GM18511 (cell line): ENCODE data around the gene RGS9BP.
"Not testable (repeated sequence)": the region's sequence is repeated elsewhere in the genome, so short reads cannot be mapped to it uniquely, and the experiment has no call there.

ENCODE experiments used
- ATAC-seq: cut with Tn5 transposase; IDR thresholded peaks from one replicate; pipeline ENCODE4 v1.9.1; 2021; ENCODE audit warnings: mild to moderate bottlenecking, moderate library complexity; ENCODE audit not compliant: unreplicated experiment

Gene RGS9BP

DNA sequence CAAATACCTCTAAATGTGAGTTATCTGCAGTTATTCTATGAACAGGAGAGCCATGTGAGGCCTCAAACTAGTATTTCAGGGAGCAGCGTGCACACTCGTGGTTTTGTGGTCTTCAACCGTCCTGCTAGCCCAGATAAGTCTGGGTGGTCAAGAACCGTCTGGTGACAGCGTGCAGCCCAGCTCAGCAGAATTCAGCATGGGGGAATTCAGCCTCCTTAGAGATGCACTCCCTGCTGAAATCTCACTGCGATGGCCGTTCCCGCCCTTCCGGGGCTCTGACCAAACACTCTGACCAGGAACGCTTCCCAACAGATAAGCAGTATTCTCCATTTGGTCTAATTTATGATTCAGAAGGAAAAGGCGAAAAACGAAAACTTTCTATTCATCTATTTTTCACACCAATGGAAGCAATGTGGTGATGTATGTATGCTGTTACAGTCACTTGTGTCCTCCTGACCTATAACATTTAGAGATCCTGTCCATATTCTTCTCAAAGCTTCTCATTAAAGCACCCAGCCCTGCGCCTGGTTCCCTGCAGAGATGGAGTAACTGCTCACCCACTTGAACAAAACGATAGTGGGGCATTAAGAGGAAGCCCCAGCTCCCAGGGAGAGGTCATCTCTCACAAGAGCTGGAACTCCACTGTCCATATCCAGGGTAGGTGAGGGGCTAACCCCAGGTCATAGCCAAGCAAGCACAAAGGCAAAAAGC lies 3.6 kb upstream of the RGS9BP start:
- no peak for ATAC-seq

DNA sequence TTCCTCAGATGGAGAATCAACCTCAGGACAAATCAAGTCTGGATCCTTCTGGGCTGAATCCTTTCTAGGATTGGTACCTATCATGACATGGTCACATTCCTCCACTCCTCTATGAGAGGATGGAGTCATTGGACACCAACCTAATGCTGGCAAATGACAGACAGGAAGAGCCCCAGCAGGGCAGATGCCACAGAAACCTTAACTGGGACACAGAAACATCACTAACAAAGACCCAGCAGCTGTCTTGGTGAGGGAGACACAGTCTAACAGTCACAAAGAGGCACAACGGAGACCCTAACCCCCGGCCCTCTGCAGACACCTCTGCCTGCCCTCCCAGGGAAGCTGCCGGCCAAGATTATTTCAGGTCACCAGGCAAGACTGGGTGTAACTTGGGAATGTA lies 2.8 kb upstream of the RGS9BP start:
- no peak for ATAC-seq

DNA sequence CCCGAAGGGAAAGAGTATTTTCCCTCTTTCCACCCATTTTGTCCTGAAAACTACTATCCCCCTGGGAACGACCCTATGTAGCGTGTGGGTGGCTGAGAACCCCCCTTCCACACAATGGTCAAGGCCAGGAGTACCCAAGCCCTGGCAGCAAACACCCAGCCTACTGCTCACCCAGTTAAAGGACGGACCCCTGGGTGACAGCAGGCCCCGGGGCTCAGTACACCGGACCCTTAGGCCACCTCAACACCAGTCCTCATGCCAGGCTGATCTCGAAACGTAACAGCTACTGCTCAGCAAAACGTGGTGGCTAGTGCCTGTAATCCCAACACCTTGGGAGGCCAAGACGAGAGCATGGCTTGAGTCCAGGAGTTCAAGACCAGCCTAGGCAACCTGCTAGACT lies 2.1 kb upstream of the RGS9BP start:
- ATAC-seq = no peak

DNA sequence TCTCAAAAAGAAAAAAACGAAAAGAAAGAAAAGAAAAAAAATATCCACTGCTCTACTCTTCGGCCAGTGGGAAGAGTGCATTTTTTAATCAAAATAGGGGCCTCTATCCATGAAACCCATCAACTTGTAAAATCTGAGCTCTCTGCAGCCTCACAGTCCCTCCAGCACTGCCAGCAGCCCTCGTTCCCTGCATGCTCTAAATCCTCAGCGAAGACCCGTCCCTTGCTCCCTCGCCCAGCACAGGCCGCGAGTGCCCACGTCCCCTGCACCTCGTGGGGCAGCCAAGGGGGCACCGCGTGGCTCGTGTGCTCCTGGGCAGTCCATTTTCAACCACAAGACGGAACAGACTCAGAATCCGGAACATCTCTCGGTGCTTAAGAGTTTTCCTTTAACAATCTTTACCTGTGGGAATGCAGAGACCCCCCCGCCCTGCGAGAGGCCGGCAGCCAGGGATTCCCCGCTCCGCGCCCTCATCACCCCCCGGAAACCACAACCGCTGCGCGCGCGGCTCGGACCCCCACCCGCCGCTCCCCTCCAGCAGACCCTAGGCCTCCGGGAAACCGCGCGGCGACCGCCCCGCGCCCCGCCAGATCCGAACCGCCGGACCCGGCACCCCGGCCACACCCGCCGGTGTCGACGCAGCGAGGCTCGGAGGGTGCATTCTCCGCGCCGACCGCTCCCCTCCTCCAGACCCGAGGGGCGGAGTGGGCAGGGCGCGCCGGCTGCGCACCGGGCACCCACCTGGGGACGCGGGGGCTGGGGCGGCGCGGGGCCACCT lies 1.3 kb upstream of the RGS9BP start:
- ATAC-seq = peak; percentile 10

DNA sequence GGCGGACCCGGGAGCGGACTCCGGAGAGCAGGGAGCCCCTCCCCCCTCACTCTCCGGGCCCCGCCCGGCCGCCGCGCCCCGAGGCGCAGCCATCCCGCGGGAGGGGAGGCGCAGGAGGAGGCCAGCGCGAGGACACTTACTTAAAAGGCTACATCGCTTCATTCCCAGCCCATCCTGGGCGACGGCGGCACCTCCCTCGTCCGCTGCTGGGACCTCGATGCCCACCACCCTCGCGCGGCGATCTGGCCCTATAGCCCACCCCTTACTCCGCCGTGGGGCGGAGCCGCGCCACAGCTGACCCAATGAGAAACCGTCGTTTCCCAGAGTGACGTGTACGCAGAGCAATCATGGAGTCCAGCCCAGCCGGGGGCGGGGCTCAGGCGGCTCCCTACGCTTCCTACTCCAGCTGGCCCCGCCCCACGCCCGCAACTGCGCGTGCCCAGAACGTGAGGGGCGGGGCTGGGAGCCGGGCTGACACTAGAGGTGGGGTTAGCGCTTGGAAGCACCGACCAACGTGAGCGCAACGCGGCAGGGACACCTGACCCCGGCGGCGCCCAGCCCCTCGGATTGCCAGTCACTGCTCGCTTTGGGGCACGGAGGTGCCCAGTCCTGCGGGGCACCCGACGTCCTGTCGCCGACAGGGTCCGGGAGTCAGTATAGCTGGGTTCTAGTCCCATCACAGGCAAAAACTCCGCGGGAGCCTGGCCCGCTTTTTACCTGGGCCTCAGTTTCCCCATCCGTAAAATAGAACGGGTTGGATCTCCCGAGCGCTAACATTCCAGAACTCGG lies 523 bp upstream of the RGS9BP start, which contains the start of gene ANKRD27:
TSS of gene ANKRD27 (minus strand) at position 250 of the 789 bp plus-strand sequence. CDS start 16,165 bp downstream, outside the sequence.
- peak; percentile 96 for ATAC-seq

DNA sequence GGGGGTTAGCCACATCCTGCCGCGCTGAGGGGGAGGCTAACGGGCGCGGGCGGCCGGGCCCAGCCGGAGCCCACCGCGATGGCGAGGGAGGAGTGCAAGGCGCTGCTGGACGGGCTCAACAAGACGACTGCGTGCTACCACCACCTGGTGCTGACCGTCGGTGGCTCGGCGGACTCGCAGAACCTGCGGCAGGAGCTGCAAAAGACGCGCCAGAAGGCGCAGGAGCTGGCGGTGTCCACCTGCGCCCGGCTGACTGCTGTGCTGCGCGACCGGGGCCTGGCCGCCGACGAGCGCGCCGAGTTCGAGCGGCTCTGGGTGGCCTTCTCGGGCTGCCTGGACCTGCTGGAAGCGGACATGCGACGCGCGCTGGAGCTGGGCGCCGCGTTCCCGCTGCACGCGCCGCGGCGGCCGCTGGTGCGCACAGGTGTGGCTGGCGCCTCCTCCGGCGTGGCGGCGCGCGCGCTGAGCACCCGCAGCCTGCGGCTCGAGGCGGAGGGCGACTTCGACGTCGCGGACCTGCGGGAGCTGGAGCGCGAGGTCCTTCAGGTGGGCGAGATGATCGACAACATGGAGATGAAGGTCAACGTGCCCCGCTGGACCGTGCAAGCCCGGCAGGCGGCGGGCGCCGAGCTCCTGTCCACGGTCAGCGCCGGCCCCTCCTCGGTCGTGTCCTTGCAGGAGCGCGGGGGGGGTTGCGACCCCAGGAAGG lies 692 bp downstream of the RGS9BP start:
- no peak for ATAC-seq

DNA sequence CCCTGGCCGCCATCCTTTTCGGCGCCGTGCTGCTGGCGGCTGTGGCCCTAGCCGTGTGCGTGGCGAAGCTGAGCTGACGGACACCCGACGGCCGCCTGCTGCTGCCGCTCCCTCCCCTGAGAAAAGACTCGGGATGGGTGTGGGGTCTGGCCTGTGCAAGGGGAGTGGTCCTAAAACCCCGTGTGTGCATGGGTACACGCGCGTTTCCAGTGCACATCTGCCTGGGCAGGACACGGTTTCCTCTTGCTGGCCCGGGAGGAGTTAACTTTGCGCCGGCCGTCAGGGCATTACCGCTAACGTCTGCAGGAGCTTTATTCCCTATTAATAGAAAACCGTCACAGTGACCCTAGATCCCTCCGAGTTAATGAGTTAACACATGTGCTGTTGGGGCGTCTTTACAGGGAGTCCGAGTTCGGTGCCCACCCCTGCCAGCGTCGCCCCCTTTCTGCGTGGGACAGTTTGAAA lies 1.3 kb downstream of the RGS9BP start:
- no peak for ATAC-seq

DNA sequence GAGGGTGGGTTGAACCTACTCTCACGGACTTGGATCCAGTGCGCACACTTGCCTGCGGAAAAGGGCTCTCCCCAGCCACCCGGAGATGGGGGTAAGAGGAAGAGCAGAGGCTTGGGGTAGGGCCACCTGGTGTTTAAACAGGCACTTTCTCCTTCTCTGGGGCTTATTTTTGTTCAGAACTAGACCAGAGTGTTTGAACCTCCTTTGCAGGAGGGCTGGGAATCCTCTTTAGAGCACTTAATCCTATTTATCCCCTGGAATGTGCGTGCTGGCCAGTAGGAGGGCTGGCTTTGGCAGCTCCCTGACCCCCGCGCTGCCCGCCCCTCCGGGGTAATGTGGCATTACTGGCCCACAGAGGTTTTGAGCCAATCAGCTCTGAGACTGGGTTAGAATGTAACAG lies 2.0 kb downstream of the RGS9BP start:
- no peak for ATAC-seq

DNA sequence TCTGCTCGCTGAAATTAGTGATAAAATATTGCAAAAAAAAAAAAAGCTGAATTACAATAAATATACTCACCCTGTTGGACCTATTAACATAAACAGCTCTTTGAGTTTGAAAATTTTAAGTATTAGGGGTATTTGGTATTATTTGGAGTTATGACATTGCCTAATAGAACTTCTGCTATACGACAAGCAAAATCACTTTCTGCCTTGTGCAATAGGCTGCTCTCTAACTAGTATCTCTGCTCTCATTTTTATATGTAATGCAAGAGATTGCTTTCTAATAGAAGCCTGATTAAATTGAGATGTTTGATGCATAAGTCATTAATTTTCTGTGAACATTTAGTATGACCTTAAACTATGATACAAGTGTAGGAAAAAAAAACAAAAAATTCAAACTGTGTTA lies 5.3 kb downstream of the RGS9BP start:
- ATAC-seq = no peak

DNA sequence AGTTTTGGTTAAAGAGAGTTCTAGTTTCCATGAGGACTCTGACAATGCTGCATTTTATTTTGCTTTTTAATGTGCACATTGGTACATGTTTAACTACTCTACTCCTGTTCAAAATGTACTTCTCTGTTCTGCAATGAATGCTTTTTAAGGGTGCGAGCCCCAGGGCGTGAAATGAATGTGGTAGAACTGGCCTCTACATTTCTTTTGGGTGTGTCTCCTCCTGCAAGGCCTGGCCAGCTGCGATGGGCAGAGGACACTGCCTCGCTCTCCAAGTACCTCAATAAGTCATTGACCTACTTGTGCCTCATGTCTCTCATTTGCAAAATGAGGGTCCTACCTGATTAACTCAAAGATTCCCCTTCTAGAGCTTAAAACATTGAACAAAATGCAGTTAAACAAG lies 6.7 kb downstream of the RGS9BP start:
- no peak for ATAC-seq

DNA sequence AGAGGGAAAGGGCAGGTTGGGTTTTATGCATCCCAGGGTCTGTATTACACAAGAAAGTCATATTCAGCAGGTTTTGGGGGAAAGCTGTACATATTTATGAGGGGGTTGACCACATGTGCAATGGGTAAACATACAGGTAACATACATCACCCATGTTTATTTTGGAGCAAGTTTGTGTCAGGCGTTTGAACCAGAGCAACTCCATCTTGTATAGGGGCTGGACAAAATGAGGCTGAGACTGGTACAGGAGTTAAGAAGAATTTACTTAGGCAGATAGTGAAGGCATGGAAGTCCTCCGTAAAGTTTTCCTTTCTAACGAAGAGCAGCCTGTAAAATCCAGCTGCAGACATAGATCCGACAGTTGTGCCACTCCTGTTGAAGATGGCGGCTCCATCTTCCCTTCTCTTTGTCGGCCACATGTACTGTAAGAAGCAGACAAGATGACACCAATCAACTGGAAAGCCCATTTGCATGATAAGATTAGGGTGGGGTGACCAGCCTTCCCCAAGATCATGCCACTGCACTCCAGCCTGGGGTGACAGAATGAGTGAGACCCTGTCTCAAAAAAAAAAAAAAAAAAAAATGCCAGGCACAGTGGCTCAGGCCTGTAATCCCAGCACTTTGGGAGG lies 11.3 kb downstream of the RGS9BP start:
- no peak for ATAC-seq

DNA sequence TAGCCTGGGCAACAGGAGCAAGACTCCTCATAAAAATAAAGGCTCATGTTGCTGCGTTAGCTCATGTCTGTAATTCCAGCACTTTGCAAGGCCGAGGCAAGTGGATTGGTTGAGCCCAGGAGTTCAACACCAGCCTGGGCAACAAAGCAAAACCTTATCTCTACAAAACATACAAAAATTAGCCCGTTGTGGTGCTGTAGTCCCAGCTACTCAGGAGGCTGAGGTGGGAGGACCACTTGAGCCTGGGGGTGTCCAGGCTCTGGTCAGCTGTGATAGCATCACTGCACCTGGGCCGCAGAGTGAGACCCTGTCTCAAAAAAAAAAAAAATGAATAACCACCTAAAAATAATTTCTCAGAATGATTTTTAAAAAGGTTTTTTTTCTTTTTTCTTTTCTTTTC lies 12.0 kb downstream of the RGS9BP start:
- no peak for ATAC-seq

DNA sequence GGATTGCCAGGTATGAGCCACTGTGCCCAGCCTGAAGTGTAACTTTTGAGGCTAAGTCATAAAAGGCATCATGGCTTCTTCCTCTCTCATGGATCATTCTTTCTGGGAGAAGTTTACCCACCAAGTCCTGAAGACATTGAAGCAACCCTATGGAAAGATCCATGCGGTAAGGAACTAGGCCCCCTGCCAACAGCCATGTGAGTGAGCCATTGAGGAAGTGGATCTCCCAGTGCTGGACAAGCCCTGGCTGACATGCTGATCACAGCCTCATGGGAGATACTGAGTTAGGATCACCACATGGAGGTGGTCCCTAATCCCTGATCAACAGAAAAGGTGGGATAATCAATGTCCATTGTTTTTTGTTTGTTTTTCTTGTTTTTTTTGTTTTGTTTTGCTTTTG lies 12.7 kb downstream of the RGS9BP start:
- ATAC-seq = no peak

DNA sequence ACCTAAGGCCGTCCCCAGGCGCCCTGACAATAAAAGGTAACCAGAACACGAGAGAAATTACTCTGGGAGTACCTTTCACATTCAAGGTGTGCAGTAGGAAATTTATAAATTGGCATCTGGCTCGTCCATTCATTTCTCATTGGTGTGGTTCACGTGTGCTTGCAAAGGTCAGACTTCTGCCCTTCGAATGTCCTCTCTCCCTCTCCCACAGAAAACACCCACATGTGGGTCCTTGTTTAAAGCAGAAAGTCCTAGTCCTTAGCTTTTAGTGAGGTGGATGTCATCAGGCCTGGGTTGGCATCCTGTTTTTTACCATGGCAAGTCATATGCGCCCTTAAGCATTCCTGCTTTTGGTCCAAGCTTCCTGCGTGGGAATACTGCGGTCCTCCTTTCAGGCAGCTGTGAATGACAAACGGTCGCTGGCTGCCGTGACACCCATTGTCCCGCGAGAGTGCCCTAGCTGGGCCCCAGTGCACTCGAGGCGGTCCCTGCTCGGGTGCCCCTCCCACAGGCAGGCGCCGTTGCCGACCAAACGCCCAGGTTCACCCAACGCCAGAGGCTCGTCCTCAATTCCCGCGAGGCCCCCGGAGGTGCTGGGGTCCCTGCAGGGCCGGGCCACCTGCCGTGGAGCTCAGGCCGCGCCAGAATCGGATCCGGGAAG lies 15.8 kb downstream of the RGS9BP start, which contains the start of gene NUDT19:
TSS of gene NUDT19 (plus strand) at position 531 of the 661 bp plus-strand sequence. CDS start 140 bp downstream, outside the sequence.
- ATAC-seq = peak; percentile 93

DNA sequence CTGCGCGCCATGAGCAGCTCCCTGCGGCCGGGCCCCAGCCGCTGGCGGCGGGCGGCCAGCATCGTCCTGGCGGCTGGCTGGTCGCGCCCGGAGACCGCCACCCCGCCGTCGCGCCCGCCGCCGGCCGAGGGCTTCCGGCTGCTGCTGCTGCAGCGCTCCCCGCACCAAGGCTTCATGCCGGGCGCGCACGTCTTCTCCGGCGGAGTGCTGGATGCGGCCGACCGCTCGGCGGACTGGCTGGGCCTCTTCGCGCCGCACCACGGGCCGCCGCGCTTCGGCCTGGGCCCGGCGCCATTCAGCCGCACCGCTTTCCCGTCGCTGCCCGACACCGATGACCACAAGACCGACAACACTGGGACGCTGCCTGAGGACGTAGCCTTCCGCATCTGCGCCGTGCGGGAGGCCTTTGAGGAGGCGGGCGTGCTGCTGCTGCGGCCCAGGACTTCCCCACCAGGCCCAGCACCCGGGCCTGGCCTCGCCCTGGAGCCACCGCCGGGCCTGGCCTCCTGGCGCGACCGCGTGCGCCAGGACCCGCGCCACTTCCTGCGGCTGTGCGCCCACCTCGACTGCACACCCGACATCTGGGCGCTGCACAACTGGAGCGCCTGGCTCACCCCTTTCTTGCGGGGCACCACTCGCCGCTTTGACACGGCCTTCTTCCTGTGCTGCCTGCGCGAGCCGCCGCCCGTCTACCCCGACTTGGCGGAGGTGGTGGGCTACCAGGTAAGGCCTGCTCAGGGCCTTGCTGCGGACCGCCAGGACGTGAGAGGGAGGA lies 16.5 kb downstream of the RGS9BP start:
- peak; percentile 77 for ATAC-seq

DNA sequence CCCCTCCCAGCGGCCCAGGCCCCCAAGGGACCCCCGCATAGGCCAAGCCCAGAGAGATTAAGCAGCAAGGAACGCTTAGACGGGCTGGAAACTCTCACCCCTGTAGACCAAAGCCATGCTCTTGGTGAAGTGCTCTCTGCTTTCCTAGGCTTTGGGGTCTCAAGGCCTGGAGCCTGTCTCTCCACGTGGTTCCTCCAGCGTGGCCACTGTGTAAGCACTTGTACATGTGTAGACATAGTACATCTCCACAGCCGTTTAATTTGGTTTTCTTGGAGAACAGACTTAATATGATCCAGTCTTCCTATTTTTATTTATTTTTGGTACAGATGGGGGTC lies 17.0 kb downstream of the RGS9BP start:
- ATAC-seq = no peak

DNA sequence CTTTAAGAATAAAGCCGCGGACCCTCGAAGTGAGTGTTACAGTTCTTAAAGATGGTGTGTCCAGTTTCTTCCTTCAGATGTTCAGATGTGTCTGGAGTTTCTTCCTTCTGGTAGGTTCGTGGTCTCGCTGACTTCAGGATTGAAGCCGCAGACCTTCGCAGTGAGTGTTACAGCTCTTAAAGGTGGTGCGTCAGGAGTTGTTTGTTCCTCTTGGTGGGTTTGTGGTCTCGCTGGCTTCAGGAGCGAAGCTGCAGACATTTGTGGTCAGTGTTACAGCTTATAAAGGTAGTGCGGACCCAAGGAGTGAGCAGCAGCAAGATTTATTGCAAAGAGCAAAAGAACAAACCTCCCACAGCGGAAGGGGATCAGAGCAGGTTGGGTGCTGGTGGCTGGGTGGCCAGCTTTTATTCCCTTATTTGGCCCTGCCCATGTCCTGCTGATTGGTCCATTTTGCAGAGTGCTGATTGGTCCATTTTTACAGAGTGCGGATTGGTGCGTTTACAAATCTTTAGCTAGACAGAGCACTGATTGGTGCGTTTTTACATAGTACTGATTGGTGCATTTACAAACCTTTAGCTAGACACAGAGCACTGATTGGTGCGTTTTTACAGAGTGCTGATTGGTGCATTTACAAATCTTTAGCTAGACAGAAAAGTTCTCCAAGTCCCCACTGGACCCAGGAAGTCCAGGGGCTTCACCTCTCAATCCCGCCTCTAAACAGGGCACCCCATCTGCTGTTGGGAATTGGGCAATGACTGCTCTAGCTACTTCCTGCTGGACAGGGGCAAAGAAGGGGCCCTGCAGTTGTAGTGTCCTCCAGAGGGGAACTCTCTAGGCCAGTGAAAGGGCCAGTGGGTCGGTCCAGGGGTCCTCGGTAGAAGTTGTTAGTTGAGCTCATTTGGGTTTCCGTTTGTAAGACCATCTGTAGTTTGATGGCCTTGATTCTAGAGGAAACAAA lies 17.8 kb downstream of the RGS9BP start:
- not testable (repeated sequence) for ATAC-seq

DNA sequence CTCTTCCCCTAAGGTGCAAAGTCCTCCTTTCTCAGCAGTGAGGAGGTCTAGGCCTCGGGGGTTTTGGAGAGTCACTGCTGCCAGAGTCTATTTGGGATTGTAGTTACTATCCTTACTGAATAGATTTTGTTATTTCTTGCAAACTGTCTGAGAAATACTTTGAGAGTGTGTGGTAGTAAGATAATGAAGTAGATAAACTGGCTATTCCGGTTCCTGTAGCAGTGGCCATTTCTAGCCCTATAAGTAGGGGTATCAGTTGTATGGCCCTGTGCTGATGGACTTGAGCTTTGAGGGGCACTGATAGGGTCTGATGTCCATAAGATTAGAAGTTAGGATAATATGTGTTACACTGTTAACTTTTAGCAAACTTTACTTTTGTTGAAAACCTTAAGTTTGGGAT lies 18.7 kb downstream of the RGS9BP start:
- ATAC-seq = not testable (repeated sequence)
